ENCODE results near the gene EOLA1. TPM values are rescaled to one million over a fixed set of nuclear protein-coding genes. Genes with fewer than 3 reads are reported as not detected.

EOLA1 gene
- total and polyA plus RNA-seq, 2 of the 4 experiments (the other 2 are of a cell fraction): 15.5 to 16.8 TPM

- dilution Hi-C loops (cut with HindIII; ENCODE audit: low sequenced_read_pairs, unreplicated experiment) (no loop called here), in situ Hi-C loops (cut with MboI; ENCODE audit: low sequenced_read_pairs) (no loop called here), intact Hi-C loops (cut with micrococcal nuclease) (no loop called here)
- Histone ChIP-seq H3K14ac (replicated peaks; ENCODE audit: low read depth, low read length) (no peak overlapping the region; the same call in 1 of the 2 replicates), H3K4me1 (ENCODE audit: control insufficient read depth, insufficient read depth, low read length) (no peaks in the 10 kb centered on the region), H3K4me3 (ENCODE audit: insufficient read depth, low read depth, low read length) (peak overlapping the region; percentile 97), H3K9ac (ENCODE audit: low read depth, low read length) (peak overlapping the region; percentile 42), H4K5ac (ENCODE audit: low read depth, low read length) (no peak overlapping the region), H3K79me1 (ENCODE audit: low read depth in 1 of 2, low read length in 2 of 2) (peaks cover 5 to 6% of the 10 kb centered on the region in 2 experiments; a peak in 3 of 4 replicates), H3K36me3 (ENCODE audit: control insufficient read depth, insufficient read depth, low read length) (no peaks in the 10 kb centered on the region; the same call in 1 of the 2 replicates), H3K4me2 (ENCODE audit: low read depth, low read length) (peak overlapping the region; percentile 72), H3K9me3 (ENCODE audit: control insufficient read depth, insufficient read depth, low read length) (no peaks in the 10 kb centered on the region), H4K8ac (ENCODE audit: low read depth in 2 of 2, low read length in 2 of 2) (no peak overlapping the region; a peak in 2 of 4 replicates), H3K27ac (ENCODE audit: insufficient read depth, low read length) (peak overlapping the region; percentile 77), H3K18ac (ENCODE audit: low read depth, low read length) (no peak overlapping the region), H2AFZ (replicated peaks; ENCODE audit: low read length, poor library complexity) (peak overlapping the region; percentile 85), H3K56ac (ENCODE audit: extremely low read depth, insufficient read depth, low read length) (no peak overlapping the region), H2AK5ac (ENCODE audit: low read depth, low read length) (no peak overlapping the region), H3K9me1 (ENCODE audit: insufficient read depth, low read length) (0 out of 2 replicates have a peak, but pooled peaks cover 4% of the 10 kb centered on the region), H2AK9ac (replicated peaks; ENCODE audit: low read depth, low read length, poor library complexity) (no peak overlapping the region), H3K27me3 (ENCODE audit: control insufficient read depth, insufficient read depth, low read length) (no peaks in the 10 kb centered on the region), H2BK120ac (ENCODE audit: low read depth, low read length) (no peak overlapping the region), H2BK5ac (ENCODE audit: low read depth, low read length, poor library complexity, severe bottlenecking) (peak overlapping the region; percentile 41), H4K91ac (ENCODE audit: insufficient read depth, low read depth, low read length) (no peak overlapping the region), H2BK20ac (ENCODE audit: low read depth, low read length) (no peak overlapping the region), H3K23ac (ENCODE audit: low read depth, low read length) (no peak overlapping the region), H4K20me1 (ENCODE audit: insufficient read depth, low read length) (no peaks in the 10 kb centered on the region), H3K4ac (ENCODE audit: low read depth, low read length) (no peak overlapping the region), H2BK15ac (ENCODE audit: low read depth, low read length) (no peak overlapping the region; the same call in 2 of the 3 replicates)
- no TSS peak for BruUV-seq (replicated peaks)
- ChIA-PET CTCF (no interaction called here), POLR2A (ENCODE audit: unreplicated experiment) (no interaction called here)
- TF ChIP-seq NFE2L2 (IDR thresholded peaks at IDR 0.05; ENCODE audit: low read depth, low read length) (no peak), MAZ (IDR thresholded peaks at IDR 0.05; ENCODE audit: borderline replicate concordance, low read depth, low read length) (peak; percentile 42; the same call in 1 of the 2 replicates), POLR2A (IDR thresholded peaks at IDR 0.05; ENCODE audit: low read depth, low read length) (peak; percentile 46)
- 37% methylated on average over 3 of the region's 34 CpGs; no CpG with 5 or more reads in 1 of the 2 experiments for WGBS, 2 experiments (ENCODE audit: extremely low coverage in 2 of 2, insufficient read length in 1 of 2)
- ATAC-seq (ENCODE audit: low read depth) (peak; percentile 73), DNase-seq (peak; percentile 90)
Observed at GRCh38 chrX:149539283-149540130, 1.3 kb upstream of the EOLA1 start.
